ENCODE results near the gene PCGF3.

DNA sequence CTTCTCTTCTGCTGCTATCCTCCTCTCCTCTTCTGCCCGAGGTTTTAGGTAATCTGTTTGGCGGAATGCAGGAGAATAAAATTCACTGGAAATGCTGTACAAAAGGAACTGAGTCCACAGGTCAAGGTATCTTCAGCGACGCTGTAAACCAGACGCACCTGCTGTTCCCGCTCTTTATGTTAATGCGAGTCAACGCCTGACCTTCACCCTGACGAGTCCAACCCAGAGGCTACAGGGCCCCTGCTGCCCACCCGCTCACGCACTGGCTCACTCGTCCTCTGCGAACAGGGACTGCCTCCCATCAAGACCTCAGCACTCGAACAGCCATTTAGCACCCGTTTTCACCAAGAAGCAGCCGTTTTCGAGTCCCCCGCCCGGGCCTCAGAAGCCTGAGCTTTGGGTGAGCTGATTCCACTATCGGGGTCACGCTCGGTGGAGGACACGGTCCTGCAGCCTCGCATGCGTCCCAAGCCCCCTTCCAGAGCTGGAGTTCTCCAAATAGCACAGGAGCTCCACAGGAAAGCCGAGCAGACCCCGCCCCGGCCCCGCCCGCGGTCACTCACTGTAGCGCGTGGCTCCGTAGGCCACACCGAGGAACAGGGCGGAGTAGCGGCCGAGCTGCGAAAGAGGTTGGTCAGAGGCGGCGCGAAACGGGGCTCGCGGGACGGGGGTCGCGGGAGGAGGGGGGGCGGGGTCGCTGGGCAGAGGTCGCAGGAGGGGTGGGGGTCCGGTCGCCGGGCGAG, 32.1 kb upstream of the PCGF3 start:
- TF ChIP-seq, protein P1, sequence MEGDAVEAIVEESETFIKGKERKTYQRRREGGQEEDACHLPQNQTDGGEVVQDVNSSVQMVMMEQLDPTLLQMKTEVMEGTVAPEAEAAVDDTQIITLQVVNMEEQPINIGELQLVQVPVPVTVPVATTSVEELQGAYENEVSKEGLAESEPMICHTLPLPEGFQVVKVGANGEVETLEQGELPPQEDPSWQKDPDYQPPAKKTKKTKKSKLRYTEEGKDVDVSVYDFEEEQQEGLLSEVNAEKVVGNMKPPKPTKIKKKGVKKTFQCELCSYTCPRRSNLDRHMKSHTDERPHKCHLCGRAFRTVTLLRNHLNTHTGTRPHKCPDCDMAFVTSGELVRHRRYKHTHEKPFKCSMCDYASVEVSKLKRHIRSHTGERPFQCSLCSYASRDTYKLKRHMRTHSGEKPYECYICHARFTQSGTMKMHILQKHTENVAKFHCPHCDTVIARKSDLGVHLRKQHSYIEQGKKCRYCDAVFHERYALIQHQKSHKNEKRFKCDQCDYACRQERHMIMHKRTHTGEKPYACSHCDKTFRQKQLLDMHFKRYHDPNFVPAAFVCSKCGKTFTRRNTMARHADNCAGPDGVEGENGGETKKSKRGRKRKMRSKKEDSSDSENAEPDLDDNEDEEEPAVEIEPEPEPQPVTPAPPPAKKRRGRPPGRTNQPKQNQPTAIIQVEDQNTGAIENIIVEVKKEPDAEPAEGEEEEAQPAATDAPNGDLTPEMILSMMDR (IDR thresholded peaks at IDR 0.05): no peak
- no peak for TF ChIP-seq POLR2A (IDR thresholded peaks at IDR 0.05)
